Naive thymus-derived CD8-positive, alpha-beta T cell (primary cell): ENCODE data around the gene METTL8. TPM values are rescaled to one million over a fixed set of nuclear protein-coding genes. Genes with fewer than 3 reads are reported as not detected.
"Not testable (repeated sequence)": the region's sequence is repeated elsewhere in the genome, so short reads cannot be mapped to it uniquely, and the experiment has no call there.

Experiments used
- ATAC-seq, 2 donors: fragments of 150-1000 bp; cut with Tn5 transposase in 1 of 2; sonication (Bioruptor Pico), chemical (Tn5 transposase) in 1 of 2; 1 replicate in 1 of 2; 2 replicates in 1 of 2; pipeline ENCODE4 v1.10.0; 2021; ENCODE audit warnings: mild to moderate bottlenecking in 2 of 2, moderate library complexity in 2 of 2
- POLR2A ChIA-PET: fragments of 350-600 bp; sonication (Branson Sonifier 250); formaldehyde crosslinking; loops from one replicate; lab custom pipeline; 2021; ENCODE audit warnings: antibody characterized with exemption; lab: Charles Lee
- DNase-seq, 10 donors: peaks; one replicate each; pipeline versions ENCODE4 v3.0.0 to v3.0.0-alpha.2; 2020 to 2022
- H3K27ac Mint-ChIP-seq, 10 donors: one replicate each; pipeline ENCODE4 v1.8.0; 2020 to 2022; ENCODE audit warnings: mild to moderate bottlenecking in 10 of 10, mixed read lengths in 10 of 10, moderate library complexity in 4 of 10, inconsistent platforms in 1 of 10
- H3K27me3 Mint-ChIP-seq, 5 donors: one replicate each; pipeline ENCODE4 v1.8.0; 2021 to 2022; ENCODE audit warnings: mixed read lengths in 5 of 5
- H3K36me3 Mint-ChIP-seq, 3 donors: one replicate each; pipeline ENCODE4 v1.8.0; 2020 to 2022; ENCODE audit warnings: mixed read lengths in 3 of 3, mild to moderate bottlenecking in 2 of 3, inconsistent platforms in 1 of 3
- H3K4me1 Mint-ChIP-seq, 4 donors: one replicate each; pipeline ENCODE4 v1.8.0; 2021 to 2022; ENCODE audit warnings: mixed read lengths in 4 of 4
- H3K4me3 Mint-ChIP-seq, 10 donors: one replicate each; pipeline ENCODE4 v1.8.0; 2020 to 2022; ENCODE audit warnings: mild to moderate bottlenecking in 10 of 10, mixed read lengths in 10 of 10, moderate library complexity in 6 of 10, inconsistent platforms in 1 of 10
- H3K9me3 Mint-ChIP-seq, 9 donors: one replicate each; pipeline ENCODE4 v1.8.0; 2020 to 2022; ENCODE audit warnings: mixed read lengths in 9 of 9, mild to moderate bottlenecking in 3 of 9, inconsistent platforms in 1 of 9, moderate library complexity in 1 of 9
- polyA plus RNA-seq, 3 donors: library from polyadenylated mRNA; unstranded; fragments of 300-500 nt; fragmentation: Illumina TruSeq; gene quantifications; one replicate each; pipeline ENCODE4 v1.2.3, GENCODE V29; 2021
- total RNA-seq, 8 experiments: library from RNA in 2 of 8; stranded (reverse) in 2 of 8; gene quantifications; one replicate each; pipeline ENCODE4 v1.2.3 and lab custom pipeline; 2021 to 2026

The METTL8 gene
- total and polyA plus RNA-seq, 5 experiments from 2014 or later: 9.1 to 21.0 (median 18.3) TPM

GRCh38 chr2:171447675-171448074 lies 13.9 kb upstream of the METTL8 start:
- no peak for ATAC-seq
- H3K4me1 Mint-ChIP-seq: peaks cover 0 to 1% (median 0%) of the 10 kb centered on the region in 4 donors
- H3K27ac Mint-ChIP-seq: no peak overlapping the region
- no peak for DNase-seq
- POLR2A ChIA-PET: no interaction called here
- H3K9me3 Mint-ChIP-seq: no peaks in the 10 kb centered on the region
- H3K27me3 Mint-ChIP-seq: no peaks in the 10 kb centered on the region
- H3K36me3 Mint-ChIP-seq: peaks cover 3 to 82% (median 19%) of the 10 kb centered on the region in 3 donors
- H3K4me3 Mint-ChIP-seq: no peak overlapping the region

GRCh38 chr2:171441470-171441869 lies 7.7 kb upstream of the METTL8 start:
- Mint-ChIP-seq H3K9me3 (no peaks in the 10 kb centered on the region), H3K27ac (no peak overlapping the region), H3K36me3 (peaks cover 13 to 90% (median 32%) of the 10 kb centered on the region in 3 donors), H3K4me1 (peaks cover 6 to 27% (median 17%) of the 10 kb centered on the region in 4 donors), H3K4me3 (no peak overlapping the region), H3K27me3 (no peaks in the 10 kb centered on the region)
- POLR2A ChIA-PET: no interaction called here
- no peak for DNase-seq
- ATAC-seq: no peak

- Mint-ChIP-seq H3K4me3 (peak overlapping the region in 2 of 10 donors; percentile 19 to 26), H3K27me3 (no peaks in the 10 kb centered on the region), H3K36me3 (peaks cover 13 to 56% (median 34%) of the 10 kb centered on the region in 3 donors), H3K27ac (no peak overlapping the region), H3K9me3 (no peaks in the 10 kb centered on the region), H3K4me1 (peaks cover 22 to 55% (median 46%) of the 10 kb centered on the region in 4 donors)
- POLR2A ChIA-PET: interaction anchor here (5.3 kb wide), 1 partner anchor 507 kb away, joined by 41 read pairs; the partner anchor contains the start of gene GORASP2
- DNase-seq (no peak), ATAC-seq (no peak)
Observed at GRCh38 chr2:171436307-171436706, 2.5 kb upstream of the METTL8 start.

GRCh38 chr2:171434013-171434989 lies 511 bp upstream of the METTL8 start, which contains the start of gene DCAF17:
TSS of gene DCAF17 (plus strand) at chr2:171434226. CDS start at chr2:171434578, 352 bp downstream.
- ATAC-seq (peak; percentile 88 to 91), DNase-seq (peak; percentile 87 to 96 (median 92))
- peaks cover 12 to 38% (median 27%) of the 10 kb centered on the region in 3 donors for H3K36me3 Mint-ChIP-seq
- peaks cover 20 to 49% (median 42%) of the 10 kb centered on the region in 4 donors for H3K4me1 Mint-ChIP-seq
- H3K27me3 Mint-ChIP-seq: no peaks in the 10 kb centered on the region
- H3K4me3 Mint-ChIP-seq: peak within 1 kb of the TSS; percentile 87 to 94 (median 90)
- H3K27ac Mint-ChIP-seq: peak within 1 kb of the TSS; percentile 87 to 98 (median 96)
- POLR2A ChIA-PET: interaction anchor here (0.6 to 5.3 kb wide), 9 partner anchors 10 to 505 kb away, joined by 3 to 41 read pairs (median 3); partner anchors contain the start of genes GORASP2 and TLK1
- peaks cover 0 to 3% (median 0%) of the 10 kb centered on the region in 9 donors for H3K9me3 Mint-ChIP-seq

GRCh38 chr2:171432969-171433762 lies 624 bp downstream of the METTL8 start:
- Mint-ChIP-seq H3K4me1 (peaks cover 16 to 42% (median 35%) of the 10 kb centered on the region in 4 donors), H3K27ac (peak overlapping the region; percentile 69 to 98 (median 96)), H3K9me3 (peaks cover 0 to 3% (median 0%) of the 10 kb centered on the region in 9 donors), H3K27me3 (no peaks in the 10 kb centered on the region), H3K36me3 (peaks cover 9 to 26% (median 16%) of the 10 kb centered on the region in 3 donors), H3K4me3 (peak overlapping the region; percentile 87 to 94 (median 90))
- ATAC-seq (peak in 1 of 2 donors; percentile 11), DNase-seq (peak in 6 of 10 donors; percentile 11 to 37 (median 22))
- POLR2A ChIA-PET: interaction anchor here (0.6 to 5.3 kb wide), 7 partner anchors 9 to 503 kb away, joined by 3 to 41 read pairs (median 3); partner anchors contain the start of genes GORASP2 and TLK1

GRCh38 chr2:171432206-171432968 lies 1.4 kb downstream of the METTL8 start:
- POLR2A ChIA-PET: interaction anchor here (5.3 kb wide), 1 partner anchor 503 kb away, joined by 41 read pairs; the partner anchor contains the start of gene GORASP2
- DNase-seq (peak in 1 of 10 donors; percentile 14), ATAC-seq (no peak)
- Mint-ChIP-seq H3K9me3 (peaks cover 0 to 3% (median 0%) of the 10 kb centered on the region in 9 donors), H3K4me3 (peak overlapping the region; percentile 87 to 94 (median 90)), H3K36me3 (peaks cover 3 to 19% (median 12%) of the 10 kb centered on the region in 3 donors), H3K27ac (peak overlapping the region in 8 of 10 donors; percentile 22 to 98 (median 78)), H3K4me1 (peaks cover 16 to 41% (median 28%) of the 10 kb centered on the region in 4 donors), H3K27me3 (no peaks in the 10 kb centered on the region)

GRCh38 chr2:171431677-171432167 lies 2.1 kb downstream of the METTL8 start:
- Mint-ChIP-seq H3K9me3 (peaks cover 0 to 3% (median 0%) of the 10 kb centered on the region in 9 donors), H3K27me3 (no peaks in the 10 kb centered on the region), H3K27ac (peak overlapping the region in 1 of 10 donors; percentile 87), H3K36me3 (peaks cover 0 to 12% (median 8%) of the 10 kb centered on the region in 3 donors), H3K4me3 (peak overlapping the region in 2 of 10 donors; percentile 37 to 89), H3K4me1 (peaks cover 15 to 39% (median 27%) of the 10 kb centered on the region in 4 donors)
- ATAC-seq: no peak
- POLR2A ChIA-PET: interaction anchor here (5.3 kb wide), 1 partner anchor 502 kb away, joined by 41 read pairs; the partner anchor contains the start of gene GORASP2
- no peak for DNase-seq

GRCh38 chr2:171430516-171431410 lies 3.0 kb downstream of the METTL8 start:
- Mint-ChIP-seq H3K4me1 (peaks cover 15 to 31% (median 25%) of the 10 kb centered on the region in 4 donors), H3K9me3 (peaks cover 0 to 3% (median 0%) of the 10 kb centered on the region in 9 donors), H3K27ac (no peak overlapping the region), H3K27me3 (no peaks in the 10 kb centered on the region), H3K36me3 (peaks cover 0 to 4% (median 0%) of the 10 kb centered on the region in 3 donors), H3K4me3 (no peak overlapping the region)
- no peak for DNase-seq
- ATAC-seq: no peak
- POLR2A ChIA-PET: interaction anchor here (0.6 to 5.3 kb wide), 2 partner anchors 16 to 501 kb away, joined by 3 to 41 read pairs; partner anchors contain the start of gene GORASP2

- POLR2A ChIA-PET, ATAC-seq, DNase-seq, H3K4me3 Mint-ChIP-seq, H3K27me3 Mint-ChIP-seq, H3K4me1 Mint-ChIP-seq, H3K27ac Mint-ChIP-seq: not testable (repeated sequence)
- peaks cover 0 to 25% (median 13%) of the 10 kb centered on the region in 9 donors for H3K9me3 Mint-ChIP-seq
- peaks cover 3 to 23% (median 11%) of the 10 kb centered on the region in 3 donors for H3K36me3 Mint-ChIP-seq
Observed at GRCh38 chr2:171422710-171423495, 10.9 kb downstream of the METTL8 start.
